ENCODE data around the gene PLCD3.

Gene PLCD3

GRCh38 chr17:45070809-45071208, 61.5 kb downstream of the PLCD3 start:
- Histone ChIP-seq H3K4me2 (ENCODE audit: low read length) (no peak overlapping the region), H3K79me2 (ENCODE audit: control insufficient read depth, low read length) (peaks cover 91% of the 10 kb centered on the region), H4K20me1 (ENCODE audit: control insufficient read depth, insufficient read depth, low read depth, low read length) (peaks cover 9% of the 10 kb centered on the region; the same call in 1 of the 2 replicates), H3K4me1 (ENCODE audit: control insufficient read depth, low read length) (no peaks in the 10 kb centered on the region), H3F3A (ENCODE audit: control insufficient read depth, insufficient read depth) (no peaks in the 10 kb centered on the region), H3K9me3 (ENCODE audit: control insufficient read depth, insufficient read depth, low read length) (no peaks in the 10 kb centered on the region), H3K27ac (ENCODE audit: low read depth, low read length) (no peak overlapping the region), H3K9me2 (replicated peaks; ENCODE audit: control insufficient read depth, low read length) (no peaks in the 10 kb centered on the region), H3K4me3 (ENCODE audit: low read length) (no peak overlapping the region), H3K27me3 (ENCODE audit: control insufficient read depth, low read length) (no peaks in the 10 kb centered on the region), H3K36me3 (ENCODE audit: control insufficient read depth, low read length) (peaks cover 56% of the 10 kb centered on the region)
- no peak for TF ChIP-seq EZH2phosphoT487 (IDR thresholded peaks at IDR 0.05; ENCODE audit: borderline replicate concordance, low read length)

- H4K20me1 ChIP-seq (ENCODE audit: control insufficient read depth, insufficient read depth, low read depth, low read length): peaks cover 9% of the 10 kb centered on the region; the same call in 1 of the 2 replicates
- TF ChIP-seq EZH2phosphoT487 (IDR thresholded peaks at IDR 0.05; ENCODE audit: borderline replicate concordance, low read length) (no peak), CTCF (IDR thresholded peaks at IDR 0.05; ENCODE audit: low read depth, low read length, poor library complexity, severe bottlenecking) (no peak)
- no peak overlapping the region for H3K4me2 ChIP-seq (ENCODE audit: low read length)
- H3K27ac ChIP-seq (ENCODE audit: low read depth, low read length): no peak overlapping the region
- H3K9me2 ChIP-seq (replicated peaks; ENCODE audit: control insufficient read depth, low read length): no peaks in the 10 kb centered on the region
- no peak overlapping the region for H3K4me3 ChIP-seq (ENCODE audit: low read length)
- H3K27me3 ChIP-seq (ENCODE audit: control insufficient read depth, low read length): no peaks in the 10 kb centered on the region
- no peaks in the 10 kb centered on the region for H3K4me1 ChIP-seq (ENCODE audit: control insufficient read depth, low read length)
- H3K36me3 ChIP-seq (ENCODE audit: control insufficient read depth, low read length): peaks cover 57% of the 10 kb centered on the region
- H3K9me3 ChIP-seq (ENCODE audit: control insufficient read depth, insufficient read depth, low read length): no peaks in the 10 kb centered on the region
- peaks cover 91% of the 10 kb centered on the region for H3K79me2 ChIP-seq (ENCODE audit: control insufficient read depth, low read length)
- H3F3A ChIP-seq (ENCODE audit: control insufficient read depth, insufficient read depth): no peaks in the 10 kb centered on the region
These were observed 62.3 kb downstream of the PLCD3 start for GRCh38 chr17:45070001-45070400.

DNA sequence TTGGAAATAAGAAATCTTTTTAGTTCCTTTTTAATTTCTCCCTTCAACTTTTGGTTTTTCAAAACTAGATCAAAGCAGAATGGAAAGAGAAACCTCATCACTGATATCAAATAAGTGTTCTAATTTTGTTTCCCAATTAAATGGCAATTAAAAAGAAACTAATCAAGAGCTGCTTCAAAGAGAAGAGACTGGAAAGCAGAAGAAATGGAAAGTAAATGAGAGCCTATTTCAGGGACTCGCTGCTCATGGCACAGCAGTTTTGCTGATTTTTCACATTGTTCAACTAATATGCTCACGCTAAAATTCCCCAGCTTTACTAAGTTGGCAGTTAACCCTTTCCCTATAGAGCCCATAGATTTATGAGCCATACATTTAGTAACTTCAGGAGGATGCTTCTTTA, 64.7 kb downstream of the PLCD3 start:
- peaks cover 49% of the 10 kb centered on the region for H3K36me3 ChIP-seq (ENCODE audit: control insufficient read depth, low read length)
- peaks cover 5% of the 10 kb centered on the region; the same call in 1 of the 2 replicates for H4K20me1 ChIP-seq (ENCODE audit: control insufficient read depth, insufficient read depth, low read depth, low read length)
- H3K9me3 ChIP-seq (ENCODE audit: control insufficient read depth, insufficient read depth, low read length): no peaks in the 10 kb centered on the region
- H3K4me2 ChIP-seq (ENCODE audit: low read length): no peak overlapping the region
- no peaks in the 10 kb centered on the region for H3F3A ChIP-seq (ENCODE audit: control insufficient read depth, insufficient read depth)
- H3K4me1 ChIP-seq (ENCODE audit: control insufficient read depth, low read length): peaks cover 10% of the 10 kb centered on the region
- no peak overlapping the region for H3K27ac ChIP-seq (ENCODE audit: low read depth, low read length)
- peaks cover 92% of the 10 kb centered on the region for H3K79me2 ChIP-seq (ENCODE audit: control insufficient read depth, low read length)
- no peaks in the 10 kb centered on the region for H3K27me3 ChIP-seq (ENCODE audit: control insufficient read depth, low read length)
- TF ChIP-seq CTCF (IDR thresholded peaks at IDR 0.05; ENCODE audit: low read depth, low read length, poor library complexity, severe bottlenecking) (no peak), EZH2phosphoT487 (IDR thresholded peaks at IDR 0.05; ENCODE audit: borderline replicate concordance, low read length) (no peak)
- H3K4me3 ChIP-seq (ENCODE audit: low read length): no peak overlapping the region
- H3K9me2 ChIP-seq (replicated peaks; ENCODE audit: control insufficient read depth, low read length): no peaks in the 10 kb centered on the region

DNA sequence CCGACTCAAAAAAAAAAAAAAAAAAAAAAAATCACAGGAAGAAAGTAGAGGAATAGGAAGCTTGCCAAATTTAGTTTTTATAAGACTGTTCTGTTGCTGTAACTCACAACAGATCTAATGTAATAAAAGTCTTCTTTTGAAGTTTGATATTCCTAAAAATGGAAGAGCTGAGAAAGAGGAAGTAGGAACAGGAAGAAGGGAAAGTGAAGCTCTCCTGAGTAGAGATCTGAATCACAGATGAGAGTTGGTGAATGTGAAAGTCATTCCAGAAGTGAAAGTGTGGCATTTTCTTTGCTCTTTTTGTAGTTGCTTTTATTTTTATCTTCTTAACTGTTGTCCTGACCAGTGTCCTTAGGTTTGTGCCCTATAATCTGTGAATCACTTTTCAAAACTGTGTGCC, 69.1 kb downstream of the PLCD3 start:
- peak overlapping the region; percentile 98 for H3K4me3 ChIP-seq (ENCODE audit: low read length)
- H3K36me3 ChIP-seq (ENCODE audit: control insufficient read depth, low read length): peaks cover 37% of the 10 kb centered on the region
- H3K4me1 ChIP-seq (ENCODE audit: control insufficient read depth, low read length): peaks cover 28% of the 10 kb centered on the region
- no peaks in the 10 kb centered on the region for H3K27me3 ChIP-seq (ENCODE audit: control insufficient read depth, low read length)
- no peaks in the 10 kb centered on the region for H3F3A ChIP-seq (ENCODE audit: control insufficient read depth, insufficient read depth)
- TF ChIP-seq EZH2phosphoT487 (IDR thresholded peaks at IDR 0.05; ENCODE audit: borderline replicate concordance, low read length) (no peak), CTCF (IDR thresholded peaks at IDR 0.05; ENCODE audit: low read depth, low read length, poor library complexity, severe bottlenecking) (no peak)
- H4K20me1 ChIP-seq (ENCODE audit: control insufficient read depth, insufficient read depth, low read depth, low read length): no peaks in the 10 kb centered on the region
- peaks cover 97% of the 10 kb centered on the region for H3K79me2 ChIP-seq (ENCODE audit: control insufficient read depth, low read length)
- no peaks in the 10 kb centered on the region for H3K9me2 ChIP-seq (replicated peaks; ENCODE audit: control insufficient read depth, low read length)
- H3K9me3 ChIP-seq (ENCODE audit: control insufficient read depth, insufficient read depth, low read length): no peaks in the 10 kb centered on the region
- H3K27ac ChIP-seq (ENCODE audit: low read depth, low read length): peak overlapping the region; percentile 62
- H3K4me2 ChIP-seq (ENCODE audit: low read length): peak overlapping the region; percentile 98

Data from DOHH2 (cell line).